NCI-H524 treated with DMSO at 0.1 percent for 48 hours (cell line): ENCODE measurements around the gene SMOC1.

Experiments used
- DNase-seq: peaks from one replicate; lab custom pipeline; 2025; lab: John Stamatoyannopoulos, UW

Gene SMOC1

DNA sequence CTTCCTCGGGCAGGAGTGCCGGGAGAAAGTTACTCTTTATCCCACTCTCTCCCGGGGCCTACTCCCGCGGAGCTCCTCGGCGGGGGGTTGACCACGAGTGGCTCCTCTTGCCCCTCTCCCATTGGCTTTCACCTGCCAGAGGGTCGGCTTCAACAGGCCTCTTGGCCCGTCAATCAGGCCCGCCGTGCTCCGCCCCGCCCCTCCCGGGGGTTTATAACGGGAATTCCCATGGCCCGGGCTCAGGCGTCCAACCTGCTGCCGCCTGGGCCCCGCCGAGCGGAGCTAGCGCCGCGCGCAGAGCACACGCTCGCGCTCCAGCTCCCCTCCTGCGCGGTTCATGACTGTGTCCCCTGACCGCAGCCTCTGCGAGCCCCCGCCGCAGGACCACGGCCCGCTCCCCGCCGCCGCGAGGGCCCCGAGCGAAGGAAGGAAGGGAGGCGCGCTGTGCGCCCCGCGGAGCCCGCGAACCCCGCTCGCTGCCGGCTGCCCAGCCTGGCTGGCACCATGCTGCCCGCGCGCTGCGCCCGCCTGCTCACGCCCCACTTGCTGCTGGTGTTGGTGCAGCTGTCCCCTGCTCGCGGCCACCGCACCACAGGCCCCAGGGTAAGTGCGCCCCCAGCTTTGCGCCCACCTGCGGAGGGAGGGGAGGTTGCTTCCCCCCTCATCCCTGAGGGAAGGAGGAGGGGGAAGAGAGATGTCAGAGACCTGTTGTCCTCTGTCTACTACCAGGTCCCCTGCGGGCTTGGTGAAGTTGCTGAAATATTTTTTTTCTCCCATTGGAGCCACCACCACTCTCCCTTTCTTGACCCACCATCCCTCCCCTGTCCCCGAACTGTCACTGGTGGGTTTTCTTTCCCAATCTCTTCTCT is at the start of gene SMOC1:
TSS of gene SMOC1 (plus strand) at position 242 of the 869 bp plus-strand sequence. CDS start at position 505, 263 bp downstream.
- DNase-seq: peak; percentile 76

- DNase-seq: no peak
These were observed 40.3 kb upstream of the SMOC1 start for GRCh38 chr14:69838881-69839416.

GRCh38 chr14:69839661-69840060 is 39.6 kb upstream of the SMOC1 start:
- DNase-seq: no peak

DNA sequence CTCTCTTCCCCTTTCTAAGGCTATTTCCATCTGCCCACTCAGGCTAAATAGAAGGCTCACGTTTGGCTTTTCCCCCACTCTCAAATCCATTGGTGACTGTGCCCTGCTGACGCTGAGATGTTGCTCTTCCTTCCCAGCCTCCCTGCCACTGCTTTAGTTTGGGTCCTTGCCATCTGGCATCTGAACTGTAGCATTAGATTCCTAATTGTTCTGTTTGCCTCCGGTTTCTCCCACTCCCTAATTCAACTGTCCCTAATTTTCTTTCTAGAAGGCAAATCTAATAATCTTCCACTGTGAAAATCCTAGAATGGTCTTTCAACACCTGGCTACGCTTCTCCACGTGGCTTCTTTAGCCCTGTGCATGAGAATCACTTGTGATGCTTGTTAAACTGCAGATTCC is 37.6 kb upstream of the SMOC1 start:
- peak; percentile 77 for DNase-seq

DNA sequence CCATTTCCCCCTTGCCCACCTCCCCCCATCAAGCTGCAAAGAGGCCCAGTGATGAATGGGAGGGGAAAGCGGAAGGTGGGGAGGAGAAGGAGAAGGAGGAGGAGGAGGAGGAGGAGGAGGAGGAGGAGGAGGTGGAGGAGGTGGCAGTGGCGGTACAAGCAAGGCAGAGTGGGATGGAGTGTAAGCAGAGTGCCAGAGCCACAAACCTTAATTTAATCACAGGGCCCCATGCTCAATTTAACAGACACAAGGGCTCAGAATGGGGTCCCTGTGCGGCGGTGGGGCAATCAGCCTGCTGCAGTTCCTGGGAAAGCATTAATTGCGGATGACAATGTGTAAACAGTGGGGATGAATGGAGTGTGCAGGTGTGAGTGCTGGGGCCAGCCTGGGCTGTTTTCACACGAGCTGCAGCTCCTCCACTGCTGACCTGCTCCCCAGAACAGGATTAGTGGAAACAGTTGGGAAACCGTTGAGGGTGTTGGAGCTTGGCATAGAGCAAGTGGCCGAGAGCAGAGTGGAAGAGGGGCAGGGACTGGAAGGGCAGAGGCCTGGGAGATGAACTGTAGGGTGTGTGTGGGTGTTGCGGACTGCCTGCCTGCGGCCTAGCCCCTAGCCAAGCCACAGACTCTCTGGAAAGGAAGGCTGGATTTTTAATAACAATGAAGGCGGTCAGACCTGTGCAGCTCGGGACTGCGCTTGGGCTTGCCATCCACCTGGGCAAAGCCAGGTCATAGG is 36.4 kb upstream of the SMOC1 start:
- DNase-seq: no peak

GRCh38 chr14:69844171-69844570 is 35.0 kb upstream of the SMOC1 start:
- DNase-seq: no peak

GRCh38 chr14:69845050-69845581 is 34.1 kb upstream of the SMOC1 start:
- no peak for DNase-seq

DNA sequence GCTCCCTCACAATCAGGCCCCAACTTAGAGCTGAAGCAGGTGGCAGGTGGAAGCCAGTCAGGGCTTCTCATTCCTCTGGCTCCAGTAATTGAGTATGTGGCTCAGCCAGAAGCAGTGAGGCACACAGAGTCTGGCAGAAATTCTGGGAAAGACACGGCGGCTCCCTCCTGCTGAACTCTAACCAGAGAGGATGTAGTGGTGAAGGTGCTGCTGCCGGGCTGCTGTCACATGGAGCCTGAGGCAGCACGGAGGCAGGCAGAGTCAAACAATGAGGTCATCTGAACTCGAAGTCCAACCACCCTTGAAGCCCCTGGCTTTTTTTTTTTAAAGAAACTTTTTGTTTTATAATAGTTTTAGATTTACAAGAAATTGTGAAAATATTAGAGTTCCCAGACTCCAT is 33.4 kb upstream of the SMOC1 start:
- no peak for DNase-seq

- DNase-seq: no peak
These were observed 31.1 kb upstream of the SMOC1 start for GRCh38 chr14:69848156-69848555.

DNA sequence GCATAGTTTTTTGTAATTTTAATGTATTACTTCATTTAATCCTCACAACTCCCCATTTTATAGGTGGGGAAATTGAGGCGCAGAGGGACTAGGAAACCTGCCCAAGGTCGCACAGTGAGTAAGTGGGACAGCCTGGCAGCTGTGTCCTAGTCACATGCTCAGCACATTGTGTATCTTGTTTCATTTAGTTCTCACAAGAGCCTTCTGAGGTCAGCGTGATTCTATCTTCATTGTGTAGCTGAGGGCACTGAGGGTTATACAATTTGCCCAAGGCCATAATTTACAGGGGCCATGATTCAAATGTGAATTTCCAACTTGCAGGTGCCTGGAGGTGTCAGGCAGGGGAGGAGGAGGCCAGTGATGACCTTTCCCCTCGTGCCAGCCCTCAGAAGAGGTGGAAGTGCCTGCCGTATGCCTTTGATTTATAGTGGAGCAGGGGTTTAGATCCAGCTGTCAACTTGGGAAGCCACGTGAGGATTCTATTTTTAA is 30.3 kb upstream of the SMOC1 start:
- DNase-seq: no peak

DNA sequence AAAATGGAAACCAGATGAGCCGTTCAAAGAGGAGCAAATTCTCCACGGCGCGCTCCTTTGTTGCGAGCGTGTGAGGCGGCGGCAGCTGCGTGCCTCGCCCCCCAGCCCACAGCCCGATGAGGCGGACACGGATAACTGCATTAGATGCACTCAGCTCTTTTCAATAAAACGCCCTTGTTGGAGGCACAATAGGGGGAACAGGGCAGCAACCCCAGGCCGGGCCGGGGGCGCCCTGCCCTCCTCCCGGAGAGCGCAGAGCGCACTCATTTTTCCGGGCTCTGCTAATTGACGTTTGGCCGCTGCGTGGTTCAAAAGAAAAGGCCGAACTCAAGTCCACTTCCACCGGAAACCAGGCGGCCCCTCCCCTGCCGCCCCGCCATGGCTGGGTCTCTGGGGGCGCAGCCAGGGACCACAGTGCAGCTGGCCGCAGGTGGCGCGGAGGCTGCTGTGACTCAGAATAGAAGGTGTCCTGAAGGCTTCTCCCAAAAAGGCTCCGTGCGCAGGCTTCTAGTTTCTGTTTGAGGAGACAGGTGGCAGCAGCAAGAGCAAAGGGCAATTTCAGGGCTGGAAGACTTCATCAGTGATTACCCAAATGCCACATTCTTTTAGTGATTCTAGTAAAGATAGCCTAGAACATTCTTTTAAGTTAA is 29.0 kb upstream of the SMOC1 start:
- DNase-seq: no peak

GRCh38 chr14:69850736-69851112 is 28.5 kb upstream of the SMOC1 start:
- DNase-seq: no peak

- peak; percentile 80 for DNase-seq
These were observed 26.5 kb upstream of the SMOC1 start for GRCh38 chr14:69852531-69853321.

DNA sequence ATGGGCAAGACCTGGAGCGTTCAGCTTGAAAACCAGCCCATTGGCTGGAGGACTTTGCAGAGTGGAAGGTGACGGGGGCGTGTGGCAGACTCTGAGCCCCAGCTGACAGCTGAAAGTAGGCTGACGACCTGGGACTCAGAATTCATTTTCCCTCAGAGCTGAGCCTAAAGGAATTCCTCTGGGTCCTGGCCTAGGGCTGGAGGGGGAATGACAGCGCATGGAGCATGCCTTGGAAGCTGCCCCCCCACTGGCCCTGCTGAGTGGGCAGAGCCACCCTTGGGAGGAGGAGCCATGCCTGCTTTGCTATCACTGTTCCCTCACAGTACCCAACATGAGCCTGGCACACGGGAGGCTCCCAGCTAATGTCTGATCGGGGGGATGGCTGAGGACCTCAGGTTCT is 25.4 kb upstream of the SMOC1 start:
- DNase-seq: no peak

DNA sequence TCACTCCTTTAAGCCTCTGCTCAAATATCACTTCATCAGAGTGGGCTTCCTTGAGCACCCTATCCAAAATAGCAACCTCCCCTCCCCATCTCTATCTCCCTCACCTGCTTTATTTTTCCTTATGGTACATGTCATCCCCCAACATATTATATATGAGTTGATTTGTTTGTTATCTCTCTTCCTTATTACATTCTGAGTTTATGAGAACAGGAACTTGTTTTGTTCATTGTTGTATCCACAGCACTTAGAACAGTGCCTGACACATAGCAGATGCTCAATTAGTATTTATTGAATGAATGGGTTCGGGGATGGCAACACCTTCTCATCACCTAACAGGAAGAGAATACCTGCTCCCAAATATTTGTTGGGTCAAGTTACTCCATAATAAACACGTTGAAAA is 24.6 kb upstream of the SMOC1 start:
- no peak for DNase-seq

- no peak for DNase-seq
These were observed 23.9 kb upstream of the SMOC1 start for GRCh38 chr14:69855180-69855832.

GRCh38 chr14:69858801-69859200 is 20.4 kb upstream of the SMOC1 start:
- no peak for DNase-seq

DNA sequence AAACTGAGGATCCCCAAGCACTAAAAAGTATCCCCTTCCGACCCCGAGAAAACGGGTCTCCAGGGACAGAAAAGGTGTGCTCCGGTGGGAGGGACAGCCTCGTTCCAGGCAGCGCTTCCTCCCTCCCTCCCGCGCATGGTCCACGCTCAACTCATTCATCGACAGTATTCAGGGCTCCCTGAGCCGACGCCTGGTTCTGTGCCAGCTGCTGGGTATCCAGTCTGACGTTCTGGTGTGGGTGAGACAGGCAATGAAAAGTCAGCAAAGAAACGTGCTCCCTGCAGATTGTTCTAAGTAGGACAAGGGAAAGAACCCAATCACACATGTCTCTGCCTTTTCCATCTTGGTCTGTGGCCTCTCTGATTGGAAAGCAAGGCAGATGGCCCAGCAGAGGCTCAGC is 19.6 kb upstream of the SMOC1 start:
- no peak for DNase-seq

DNA sequence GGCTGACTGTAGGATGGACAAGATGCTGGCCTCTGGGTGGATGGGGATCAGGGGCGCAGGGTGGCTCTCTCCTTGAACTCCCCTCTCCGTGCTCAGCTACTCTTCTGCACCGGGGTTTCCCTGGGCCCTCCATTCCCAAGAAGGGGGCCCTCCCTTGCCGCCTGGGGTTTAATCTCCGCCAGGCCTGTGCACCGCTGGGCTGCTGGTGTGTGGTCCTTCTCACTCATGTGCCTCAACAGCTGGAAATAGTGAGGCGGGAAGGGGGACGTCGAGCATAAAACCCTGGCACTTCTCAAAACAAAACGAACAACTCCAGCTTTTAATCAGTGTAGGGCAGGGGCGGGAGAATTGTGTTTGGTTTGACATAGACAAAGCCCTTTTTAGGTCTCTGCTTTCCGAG is 19.0 kb upstream of the SMOC1 start:
- no peak for DNase-seq

DNA sequence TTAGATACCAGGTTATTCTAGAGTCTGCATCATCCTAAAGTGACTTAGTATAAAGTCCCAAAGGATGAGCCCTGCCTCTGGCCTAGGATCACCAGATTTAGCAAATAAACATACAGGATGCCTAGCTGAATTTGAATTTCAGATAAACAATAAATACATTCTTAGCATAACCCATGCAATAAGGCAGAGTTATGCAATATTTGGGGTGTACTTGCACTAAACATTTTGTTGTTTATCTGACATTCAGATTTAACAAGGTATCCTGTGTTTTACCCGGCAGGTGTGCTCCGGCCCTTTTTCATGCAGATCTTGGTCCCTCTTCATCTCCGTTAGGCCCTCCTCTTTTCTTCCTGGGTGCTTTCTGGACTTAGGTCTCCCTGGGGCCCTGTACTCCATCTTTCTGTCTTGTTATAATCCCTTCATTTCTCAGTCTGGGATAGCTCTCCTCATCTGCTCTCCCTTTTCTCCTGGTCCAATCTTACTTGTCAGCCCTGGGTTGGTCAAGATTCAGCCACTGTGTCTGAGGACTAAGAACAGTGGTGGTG is 18.1 kb upstream of the SMOC1 start:
- DNase-seq: no peak

GRCh38 chr14:69863083-69863482 is 16.1 kb upstream of the SMOC1 start:
- no peak for DNase-seq
